Activated T-cell treated with anti-CD3 and anti-CD28 coated beads, Interleukin-2, amount 50 U/mL, for 4 hours (primary cell): Measurements from ENCODE around the gene ABCA1. TPM values are rescaled to one million over a fixed set of nuclear protein-coding genes. Genes with fewer than 3 reads are reported as not detected.
"Not testable (repeated sequence)": the region's sequence is repeated elsewhere in the genome, so short reads cannot be mapped to it uniquely, and the experiment has no call there.

Source experiments
- ATAC-seq, 2 donors: fragments of 200-7000 bp; cut with Tn5 transposase; one replicate each; pipeline ENCODE4 v1.10.0; 2021
- DNase-seq: peaks from one replicate; pipeline ENCODE4 v3.0.0-alpha.2; 2020
- H3K27me3 Mint-ChIP-seq: one replicate; pipeline ENCODE4 v1.8.0; 2021; ENCODE audit warnings: low read depth, mixed read lengths
- H3K36me3 Mint-ChIP-seq: one replicate; pipeline ENCODE4 v1.8.0; 2022; ENCODE audit warnings: mixed read lengths; ENCODE audit not compliant: insufficient read depth
- H3K4me1 Mint-ChIP-seq: one replicate; pipeline ENCODE4 v1.8.0; 2021; ENCODE audit warnings: low read depth, mixed read lengths
- H3K4me3 Mint-ChIP-seq: one replicate; pipeline ENCODE4 v1.8.0; 2021; ENCODE audit warnings: mild to moderate bottlenecking, moderate library complexity, mixed read lengths
- H3K9me3 Mint-ChIP-seq: one replicate; pipeline ENCODE4 v1.8.0; 2021; ENCODE audit warnings: mixed read lengths
- total RNA-seq, 3 donors: library from RNA; stranded (reverse); gene quantifications; one replicate each; pipeline ENCODE4 v1.2.1, GENCODE V29; 2021

The ABCA1 gene
- total RNA-seq, 3 donors from 2014 or later: 0.26 to 0.30 (median 0.30) TPM

- Mint-ChIP-seq H3K4me3 (no peak overlapping the region), H3K4me1 (peaks cover 19% of the 10 kb centered on the region), H3K36me3 (no peaks in the 10 kb centered on the region), H3K9me3 (no peaks in the 10 kb centered on the region), H3K27me3 (no peaks in the 10 kb centered on the region)
- ATAC-seq (no peak), DNase-seq (no peak)
These were observed 22.6 kb downstream of the ABCA1 start for GRCh38 chr9:104905153-104905901.

DNA sequence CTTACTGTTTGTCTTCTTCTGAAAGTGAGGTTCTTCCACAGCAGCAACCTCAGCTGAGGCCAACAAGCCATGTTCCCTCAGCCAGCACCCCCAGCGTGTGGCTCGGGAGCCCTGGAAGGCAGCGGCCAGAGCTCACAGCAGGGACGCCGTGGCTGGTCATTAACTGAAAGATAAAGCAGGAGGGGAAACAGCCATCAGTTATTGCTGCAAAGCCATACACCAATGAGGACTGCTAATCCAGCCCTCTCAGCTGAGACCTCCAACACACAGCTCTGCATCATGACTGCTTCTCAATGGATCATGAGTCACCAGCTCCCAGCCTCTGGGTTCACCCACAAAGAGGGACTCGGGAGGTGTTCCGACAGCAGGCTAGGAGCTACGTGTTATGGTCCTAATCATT lies 24.3 kb downstream of the ABCA1 start:
- H3K27me3 Mint-ChIP-seq: no peaks in the 10 kb centered on the region
- DNase-seq (no peak), ATAC-seq (no peak)
- H3K9me3 Mint-ChIP-seq: no peaks in the 10 kb centered on the region
- peaks cover 14% of the 10 kb centered on the region for H3K4me1 Mint-ChIP-seq
- no peaks in the 10 kb centered on the region for H3K36me3 Mint-ChIP-seq
- H3K4me3 Mint-ChIP-seq: no peak overlapping the region

DNA sequence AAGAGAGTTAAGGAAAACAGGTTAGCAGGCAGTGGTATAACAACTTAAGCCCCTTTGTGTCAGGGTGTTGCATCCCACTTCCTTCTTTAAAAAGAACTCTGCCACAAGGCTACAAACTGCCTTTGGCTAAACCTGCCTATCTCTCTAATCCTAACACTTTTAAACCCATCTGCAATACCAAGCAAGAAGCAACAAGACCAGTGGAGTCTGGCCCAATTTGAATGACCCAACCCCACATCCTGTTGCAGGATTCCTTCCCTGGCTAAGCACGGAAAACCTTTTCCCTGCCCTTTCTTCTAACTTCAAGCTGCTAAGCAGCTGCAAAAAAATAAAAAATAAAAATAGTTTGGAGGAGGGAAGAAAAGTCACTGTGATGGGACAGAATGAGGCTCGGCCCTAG lies 27.1 kb downstream of the ABCA1 start:
- no peak for ATAC-seq
- peaks cover under 1% of the 10 kb centered on the region for H3K36me3 Mint-ChIP-seq
- no peaks in the 10 kb centered on the region for H3K27me3 Mint-ChIP-seq
- peaks cover 7% of the 10 kb centered on the region for H3K4me1 Mint-ChIP-seq
- DNase-seq: no peak
- H3K4me3 Mint-ChIP-seq: no peak overlapping the region
- H3K9me3 Mint-ChIP-seq: no peaks in the 10 kb centered on the region

DNA sequence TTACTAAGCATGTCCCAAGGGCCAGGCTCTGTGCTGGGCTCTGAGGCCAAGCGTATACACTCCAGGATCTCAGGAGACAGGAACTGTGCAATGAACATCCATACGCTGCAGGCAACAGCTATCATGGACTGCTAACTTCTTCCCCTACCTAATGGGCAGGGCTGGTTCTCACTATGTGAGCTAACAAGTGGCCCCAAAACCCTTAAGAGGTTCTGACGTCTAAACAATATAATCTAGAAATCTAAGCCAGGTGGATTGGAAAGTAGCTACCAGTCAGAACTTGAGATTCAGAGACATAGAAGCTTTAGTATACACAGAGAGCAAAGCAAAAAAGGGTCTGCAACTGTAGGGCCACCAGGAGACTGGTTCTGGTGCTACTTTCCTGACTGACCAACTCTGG lies 27.6 kb downstream of the ABCA1 start:
- Mint-ChIP-seq H3K27me3 (no peaks in the 10 kb centered on the region), H3K9me3 (no peaks in the 10 kb centered on the region)
- ATAC-seq: no peak

DNA sequence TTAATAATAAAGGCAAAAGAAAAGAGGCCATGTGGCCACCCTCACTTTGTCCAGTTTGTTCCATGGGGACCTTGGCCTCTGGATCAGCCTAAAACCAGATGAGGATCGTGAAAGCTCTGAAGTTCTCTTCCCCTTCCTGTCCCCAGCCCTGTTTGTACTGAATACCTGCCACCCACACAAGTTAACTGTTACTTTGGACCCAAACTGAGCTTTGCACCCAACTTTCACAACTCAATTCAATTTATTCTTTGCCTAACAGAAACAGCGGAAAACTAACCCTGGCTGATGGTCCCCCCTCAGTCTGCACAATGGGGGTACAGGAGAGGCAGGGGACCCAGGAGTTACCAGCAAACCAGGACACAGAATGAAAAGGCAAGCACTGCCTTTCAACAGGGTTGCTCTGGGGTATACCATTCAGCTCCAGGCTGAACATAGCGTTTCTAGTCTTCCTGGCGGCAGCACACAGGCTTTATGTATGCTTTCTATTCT lies 28.2 kb downstream of the ABCA1 start:
- Mint-ChIP-seq H3K27me3 (no peaks in the 10 kb centered on the region), H3K4me1 (peaks cover 7% of the 10 kb centered on the region), H3K9me3 (no peaks in the 10 kb centered on the region), H3K36me3 (peaks cover 2% of the 10 kb centered on the region), H3K4me3 (no peak overlapping the region)
- DNase-seq (no peak), ATAC-seq (no peak)

More for the DNA sequence above, 27.6 kb downstream of the ABCA1 start:
- Mint-ChIP-seq H3K4me1 (peaks cover 7% of the 10 kb centered on the region), H3K4me3 (no peak overlapping the region), H3K36me3 (peaks cover 2% of the 10 kb centered on the region)
- no peak for DNase-seq

GRCh38 chr9:104898376-104898775 lies 29.6 kb downstream of the ABCA1 start:
- H3K4me1 Mint-ChIP-seq, H3K27me3 Mint-ChIP-seq, H3K4me3 Mint-ChIP-seq, H3K9me3 Mint-ChIP-seq, ATAC-seq, DNase-seq, H3K36me3 Mint-ChIP-seq: not testable (repeated sequence)

- peaks cover 2% of the 10 kb centered on the region for H3K36me3 Mint-ChIP-seq
- no peak for DNase-seq
- H3K9me3 Mint-ChIP-seq: no peaks in the 10 kb centered on the region
- no peaks in the 10 kb centered on the region for H3K27me3 Mint-ChIP-seq
- no peak for ATAC-seq
- H3K4me1 Mint-ChIP-seq: peaks cover 7% of the 10 kb centered on the region
- H3K4me3 Mint-ChIP-seq: no peak overlapping the region
These were observed 31.8 kb downstream of the ABCA1 start for GRCh38 chr9:104896131-104896530.

GRCh38 chr9:104895572-104895971 lies 32.4 kb downstream of the ABCA1 start:
- Mint-ChIP-seq H3K9me3 (no peaks in the 10 kb centered on the region), H3K4me1 (peaks cover 7% of the 10 kb centered on the region)

GRCh38 chr9:104892701-104893100 lies 35.3 kb downstream of the ABCA1 start:
- Mint-ChIP-seq H3K4me3 (no peak overlapping the region), H3K9me3 (no peaks in the 10 kb centered on the region)

More at GRCh38 chr9:104895572-104895971, 32.4 kb downstream of the ABCA1 start:
- peaks cover 2% of the 10 kb centered on the region for H3K36me3 Mint-ChIP-seq
- ATAC-seq (no peak), DNase-seq (no peak)
- H3K4me3 Mint-ChIP-seq: no peak overlapping the region
- no peaks in the 10 kb centered on the region for H3K27me3 Mint-ChIP-seq

GRCh38 chr9:104890433-104890770 lies 37.6 kb downstream of the ABCA1 start:
- ATAC-seq (no peak), DNase-seq (no peak)
- H3K9me3 Mint-ChIP-seq: no peaks in the 10 kb centered on the region
- H3K4me3 Mint-ChIP-seq: no peak overlapping the region
- H3K4me1 Mint-ChIP-seq: no peaks in the 10 kb centered on the region
- peaks cover 20% of the 10 kb centered on the region for H3K36me3 Mint-ChIP-seq
- no peaks in the 10 kb centered on the region for H3K27me3 Mint-ChIP-seq

More at GRCh38 chr9:104892701-104893100, 35.3 kb downstream of the ABCA1 start:
- Mint-ChIP-seq H3K27me3 (no peaks in the 10 kb centered on the region), H3K36me3 (peaks cover 8% of the 10 kb centered on the region), H3K4me1 (no peaks in the 10 kb centered on the region)
- DNase-seq: no peak
- no peak for ATAC-seq

- DNase-seq (no peak), ATAC-seq (no peak)
- H3K4me1 Mint-ChIP-seq: no peaks in the 10 kb centered on the region
- no peak overlapping the region for H3K4me3 Mint-ChIP-seq
- H3K27me3 Mint-ChIP-seq: no peaks in the 10 kb centered on the region
- H3K36me3 Mint-ChIP-seq: peaks cover 35% of the 10 kb centered on the region
- no peaks in the 10 kb centered on the region for H3K9me3 Mint-ChIP-seq
These were observed 41.9 kb downstream of the ABCA1 start for GRCh38 chr9:104885818-104886709.

- no peaks in the 10 kb centered on the region for H3K27me3 Mint-ChIP-seq
These were observed 44.8 kb downstream of the ABCA1 start for GRCh38 chr9:104883169-104883568.

DNA sequence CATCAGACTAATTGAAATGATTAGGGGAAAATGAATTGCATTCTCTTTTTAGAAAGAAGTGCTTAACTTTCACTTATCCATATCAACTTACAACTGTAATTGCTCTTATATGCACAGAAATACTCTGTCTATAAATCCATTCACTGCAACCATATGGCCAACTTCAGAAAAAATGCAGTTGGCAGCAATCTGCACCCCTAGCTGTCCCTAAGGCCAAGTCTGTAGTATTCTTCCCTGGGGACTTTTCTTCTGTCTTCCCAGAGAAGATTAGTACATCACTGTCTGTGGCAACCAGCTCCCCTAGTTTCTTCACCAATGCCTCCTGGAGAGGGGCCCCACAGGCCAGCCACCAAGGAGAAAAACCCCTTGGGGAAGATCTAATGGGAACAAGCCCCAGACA lies 45.4 kb downstream of the ABCA1 start:
- no peaks in the 10 kb centered on the region for H3K9me3 Mint-ChIP-seq
- no peaks in the 10 kb centered on the region for H3K4me1 Mint-ChIP-seq
- DNase-seq: no peak
- no peak for ATAC-seq
- H3K27me3 Mint-ChIP-seq: no peaks in the 10 kb centered on the region
- no peak overlapping the region for H3K4me3 Mint-ChIP-seq
- H3K36me3 Mint-ChIP-seq: peaks cover 43% of the 10 kb centered on the region

More at GRCh38 chr9:104883169-104883568, 44.8 kb downstream of the ABCA1 start:
- DNase-seq (no peak), ATAC-seq (no peak)
- Mint-ChIP-seq H3K9me3 (no peaks in the 10 kb centered on the region), H3K4me1 (no peaks in the 10 kb centered on the region), H3K4me3 (no peak overlapping the region), H3K36me3 (peaks cover 44% of the 10 kb centered on the region)

DNA sequence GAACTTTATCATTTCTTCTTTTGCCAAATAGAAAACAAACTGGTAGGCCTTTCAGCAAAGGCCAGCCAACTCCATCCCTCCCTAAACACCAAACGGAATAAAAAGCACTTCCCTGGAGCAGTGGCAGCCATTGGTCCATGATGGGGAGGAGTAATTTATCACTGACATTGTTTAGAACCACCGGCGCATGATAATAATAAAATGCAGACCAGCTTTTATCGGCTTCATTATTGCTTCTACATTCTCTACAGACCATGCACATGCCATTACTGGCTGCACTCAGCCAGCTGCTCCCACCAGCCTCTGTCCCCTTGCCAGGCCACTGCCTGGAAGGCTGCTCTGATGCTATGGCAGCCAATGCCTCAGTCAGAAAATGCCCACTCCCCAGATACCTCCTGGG lies 45.9 kb downstream of the ABCA1 start:
- ATAC-seq: no peak
- DNase-seq: no peak
- Mint-ChIP-seq H3K9me3 (no peaks in the 10 kb centered on the region), H3K4me3 (no peak overlapping the region), H3K4me1 (no peaks in the 10 kb centered on the region), H3K27me3 (no peaks in the 10 kb centered on the region), H3K36me3 (peaks cover 39% of the 10 kb centered on the region)
